ENCODE measurements around the gene KATNB1.

The KATNB1 gene

DNA sequence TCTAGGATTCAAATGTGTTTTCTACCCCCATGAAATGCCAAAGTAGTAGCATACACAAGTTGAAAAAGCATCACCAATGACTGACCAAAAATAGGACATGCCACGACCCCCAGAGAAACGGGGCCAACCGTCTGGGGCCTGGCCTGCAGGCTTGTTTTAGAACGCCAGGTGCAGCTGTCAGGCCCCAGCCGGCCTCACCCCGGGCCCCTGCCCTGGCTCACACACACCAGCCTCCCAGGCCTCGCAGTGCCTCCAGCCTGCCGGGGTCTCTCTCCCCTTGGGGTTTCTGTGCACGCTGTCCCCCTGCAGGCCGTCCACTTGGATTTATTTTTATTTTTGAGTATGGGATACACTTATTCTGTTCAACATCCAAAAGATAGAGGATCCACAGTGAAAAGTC lies 7.9 kb downstream of the KATNB1 start:
- TF ChIP-seq POLR2AphosphoS5 (IDR thresholded peaks at IDR 0.05; ENCODE audit: low read depth, low read length) (no peak), FOXP2 (optimal IDR thresholded peaks at IDR 0.05; ENCODE audit: borderline replicate concordance, extremely low read depth, extremely low read length, insufficient read depth) (no peak), TAF1 (IDR thresholded peaks at IDR 0.05; ENCODE audit: borderline replicate concordance, insufficient read depth, low read length) (no peak), REST (IDR thresholded peaks at IDR 0.05; ENCODE audit: insufficient read depth in 1 of 2, low read depth in 2 of 2, low read length in 2 of 2) (no peak), SIN3A (IDR thresholded peaks at IDR 0.05; ENCODE audit: borderline replicate concordance, insufficient read depth, low read length) (no peak)

- no peak for TF ChIP-seq REST (IDR thresholded peaks at IDR 0.05; ENCODE audit: insufficient read depth in 1 of 2, low read depth in 2 of 2, low read length in 2 of 2)
- no peak for TF ChIP-seq FOXP2 (optimal IDR thresholded peaks at IDR 0.05; ENCODE audit: borderline replicate concordance, extremely low read depth, extremely low read length, insufficient read depth)
- TF ChIP-seq POLR2AphosphoS5 (IDR thresholded peaks at IDR 0.05; ENCODE audit: low read depth, low read length), result no peak
- no peak for TF ChIP-seq TAF1 (IDR thresholded peaks at IDR 0.05; ENCODE audit: borderline replicate concordance, insufficient read depth, low read length)
- no peak for TF ChIP-seq SIN3A (IDR thresholded peaks at IDR 0.05; ENCODE audit: borderline replicate concordance, insufficient read depth, low read length)
These were observed 8.5 kb downstream of the KATNB1 start for GRCh38 chr16:57743886-57744641.

DNA sequence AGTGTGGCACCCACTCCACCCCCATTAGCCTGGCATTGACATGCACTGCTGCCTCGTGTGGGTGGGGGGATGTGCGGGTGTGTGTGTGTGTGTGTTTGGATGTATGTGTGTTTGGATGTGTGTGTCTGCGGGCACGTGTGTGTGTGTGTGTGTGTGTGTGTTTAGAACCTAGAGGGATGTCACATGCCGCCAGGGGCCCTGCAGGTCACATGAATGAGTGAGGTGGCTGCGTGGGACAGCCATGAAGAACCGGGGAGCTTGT lies 9.0 kb downstream of the KATNB1 start:
- TF ChIP-seq REST (IDR thresholded peaks at IDR 0.05; ENCODE audit: insufficient read depth in 1 of 2, low read depth in 2 of 2, low read length in 2 of 2) (no peak), SIN3A (IDR thresholded peaks at IDR 0.05; ENCODE audit: borderline replicate concordance, insufficient read depth, low read length) (no peak), FOXP2 (optimal IDR thresholded peaks at IDR 0.05; ENCODE audit: borderline replicate concordance, extremely low read depth, extremely low read length, insufficient read depth) (no peak), TAF1 (IDR thresholded peaks at IDR 0.05; ENCODE audit: borderline replicate concordance, insufficient read depth, low read length) (no peak), POLR2AphosphoS5 (IDR thresholded peaks at IDR 0.05; ENCODE audit: low read depth, low read length) (no peak)

DNA sequence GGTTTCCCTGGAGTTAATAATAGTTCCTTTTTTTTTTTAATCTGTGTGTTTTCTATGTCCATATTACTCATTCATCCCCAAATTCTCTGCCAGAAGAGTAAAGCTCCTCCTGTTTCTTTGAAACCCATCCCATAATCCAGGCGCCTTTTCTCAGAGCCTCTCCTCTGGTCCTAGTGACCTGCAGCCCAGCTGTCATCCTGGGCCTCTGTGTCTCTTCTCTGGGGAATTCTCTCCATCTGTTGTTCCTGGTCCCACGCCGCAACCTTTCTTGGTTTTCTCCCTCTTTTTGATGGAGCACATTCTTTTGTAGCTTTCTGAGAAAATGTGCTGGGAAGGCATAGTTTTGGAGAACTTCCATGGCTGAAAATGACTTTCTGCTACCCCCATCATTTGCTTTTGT lies 10.2 kb downstream of the KATNB1 start:
- TF ChIP-seq POLR2AphosphoS5 (IDR thresholded peaks at IDR 0.05; ENCODE audit: low read depth, low read length) (no peak), TAF1 (IDR thresholded peaks at IDR 0.05; ENCODE audit: borderline replicate concordance, insufficient read depth, low read length) (no peak), FOXP2 (optimal IDR thresholded peaks at IDR 0.05; ENCODE audit: borderline replicate concordance, extremely low read depth, extremely low read length, insufficient read depth) (no peak), REST (IDR thresholded peaks at IDR 0.05; ENCODE audit: insufficient read depth in 1 of 2, low read depth in 2 of 2, low read length in 2 of 2) (no peak), SIN3A (IDR thresholded peaks at IDR 0.05; ENCODE audit: borderline replicate concordance, insufficient read depth, low read length) (no peak)

All from PFSK-1 (cell line).